Uterus (tissue), 4 donors: ENCODE measurements around the gene GRIK1. TPM values are rescaled to one million over a fixed set of nuclear protein-coding genes. Genes with fewer than 3 reads are reported as not detected.
"Not testable (repeated sequence)": the region's sequence is repeated elsewhere in the genome, so short reads cannot be mapped to it uniquely, and the experiment has no call there.

Source experiments
- DNase-seq, 2 donors: peaks; one replicate each; pipeline ENCODE4 v3.0.0-alpha.2; 2019 to 2020
- H3K27ac ChIP-seq, 2 donors: fragments of 200-600 bp; sonication (generic); 1 replicate in 1 of 2; 2 replicates in 1 of 2; pipeline ENCODE4 v1.5.1; 2016 to 2018
- H3K27me3 ChIP-seq, 2 donors: fragments of 200-600 bp; sonication (generic); one replicate each; pipeline ENCODE4 v1.5.1; 2018 to 2019; ENCODE audit warnings: control low read depth in 1 of 2
- H3K36me3 ChIP-seq, 2 donors: fragments of 200-600 bp; sonication (generic); one replicate each; pipeline ENCODE4 v1.5.1; 2019; ENCODE audit warnings: control low read depth in 1 of 2
- H3K4me1 ChIP-seq, 2 donors: fragments of 200-600 bp; sonication (generic); one replicate each; pipeline ENCODE4 v1.5.1; 2018 to 2019; ENCODE audit warnings: control low read depth in 1 of 2
- H3K4me3 ChIP-seq, 2 donors: fragments of 200-600 bp; sonication (generic); 1 replicate in 1 of 2; 2 replicates in 1 of 2; pipeline ENCODE4 v1.5.1; 2018 to 2019; ENCODE audit warnings: mild to moderate bottlenecking in 1 of 2
- H3K9me3 ChIP-seq, 2 donors: fragments of 200-600 bp; sonication (generic); one replicate each; pipeline ENCODE4 v1.5.1; 2019; ENCODE audit warnings: control low read depth in 1 of 2
- POLR2A ChIP-seq, 2 donors: fragments of 450-650 bp; IDR thresholded peaks; one replicate each; pipeline ENCODE4 v1.6.1; 2016; ENCODE audit warnings: antibody characterized with exemption in 2 of 2, mild to moderate bottlenecking in 1 of 2, moderate library complexity in 1 of 2
- intact Hi-C: fragments of 100-400 bp; cut with DNase I; formaldehyde crosslinking; loops from one replicate; pipeline ENCODE4 v1.15.1; 2023; ENCODE audit warnings: low total_unique reads
- total RNA-seq, 4 donors: library from RNA; depleted of rRNA in 3 of 4; stranded (reverse); fragments of >200 nt in 3 of 4; gene quantifications; one replicate each; pipeline versions ENCODE4 v1.1.0 to v1.2.4, GENCODE V29; 2014 to 2023
- TF ChIP-seq, protein P1 (sequence below), 4 experiments: fragments of 200-600 bp in 2 of 4; fragments of 450-650 bp in 2 of 4; sonication (generic) in 2 of 4; IDR thresholded peaks; one replicate each; pipeline ENCODE4 v1.5.1; 2016 to 2019; ENCODE audit warnings: antibody characterized with exemption in 4 of 4, mild to moderate bottlenecking in 2 of 4, moderate library complexity in 1 of 4
- donor health status: DM: yes; HTN: yes; CAD: no.

The GRIK1 gene
- total RNA-seq, 4 donors from 2014 or later, result 0.12 to 4.1 TPM; not detected in 2

DNA sequence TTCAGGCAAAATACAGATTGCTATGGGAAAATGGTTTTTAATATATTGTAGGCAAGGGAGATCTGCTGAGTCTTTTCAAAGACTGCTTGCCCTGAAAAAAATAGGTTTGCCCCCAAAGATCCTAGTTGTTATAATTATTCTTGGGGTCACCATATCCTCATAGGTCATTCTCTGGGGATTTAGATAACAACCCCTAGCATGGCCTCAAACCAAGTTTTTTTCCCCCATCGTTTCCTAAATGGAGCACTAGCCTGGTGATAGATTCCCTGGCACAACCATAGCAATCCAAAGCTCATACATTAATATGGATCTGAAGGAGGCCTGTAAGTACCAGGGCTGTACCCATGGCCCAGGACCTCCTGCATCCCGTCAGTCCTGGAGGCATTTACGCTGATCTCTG is 325.9 kb downstream of the GRIK1 start:
- no peak for DNase-seq
- intact Hi-C loops, result no loop called here
- no peaks in the 10 kb centered on the region for H3K4me1 ChIP-seq
- no peaks in the 10 kb centered on the region for H3K9me3 ChIP-seq
- H3K4me3 ChIP-seq, result no peak overlapping the region
- H3K27me3 ChIP-seq, result no peaks in the 10 kb centered on the region
- no peak overlapping the region for H3K27ac ChIP-seq
- no peaks in the 10 kb centered on the region for H3K36me3 ChIP-seq
- no peak for TF ChIP-seq POLR2A (IDR thresholded peaks at IDR 0.05)
- TF ChIP-seq, protein P1, sequence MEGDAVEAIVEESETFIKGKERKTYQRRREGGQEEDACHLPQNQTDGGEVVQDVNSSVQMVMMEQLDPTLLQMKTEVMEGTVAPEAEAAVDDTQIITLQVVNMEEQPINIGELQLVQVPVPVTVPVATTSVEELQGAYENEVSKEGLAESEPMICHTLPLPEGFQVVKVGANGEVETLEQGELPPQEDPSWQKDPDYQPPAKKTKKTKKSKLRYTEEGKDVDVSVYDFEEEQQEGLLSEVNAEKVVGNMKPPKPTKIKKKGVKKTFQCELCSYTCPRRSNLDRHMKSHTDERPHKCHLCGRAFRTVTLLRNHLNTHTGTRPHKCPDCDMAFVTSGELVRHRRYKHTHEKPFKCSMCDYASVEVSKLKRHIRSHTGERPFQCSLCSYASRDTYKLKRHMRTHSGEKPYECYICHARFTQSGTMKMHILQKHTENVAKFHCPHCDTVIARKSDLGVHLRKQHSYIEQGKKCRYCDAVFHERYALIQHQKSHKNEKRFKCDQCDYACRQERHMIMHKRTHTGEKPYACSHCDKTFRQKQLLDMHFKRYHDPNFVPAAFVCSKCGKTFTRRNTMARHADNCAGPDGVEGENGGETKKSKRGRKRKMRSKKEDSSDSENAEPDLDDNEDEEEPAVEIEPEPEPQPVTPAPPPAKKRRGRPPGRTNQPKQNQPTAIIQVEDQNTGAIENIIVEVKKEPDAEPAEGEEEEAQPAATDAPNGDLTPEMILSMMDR (IDR thresholded peaks at IDR 0.05), result no peak

DNA sequence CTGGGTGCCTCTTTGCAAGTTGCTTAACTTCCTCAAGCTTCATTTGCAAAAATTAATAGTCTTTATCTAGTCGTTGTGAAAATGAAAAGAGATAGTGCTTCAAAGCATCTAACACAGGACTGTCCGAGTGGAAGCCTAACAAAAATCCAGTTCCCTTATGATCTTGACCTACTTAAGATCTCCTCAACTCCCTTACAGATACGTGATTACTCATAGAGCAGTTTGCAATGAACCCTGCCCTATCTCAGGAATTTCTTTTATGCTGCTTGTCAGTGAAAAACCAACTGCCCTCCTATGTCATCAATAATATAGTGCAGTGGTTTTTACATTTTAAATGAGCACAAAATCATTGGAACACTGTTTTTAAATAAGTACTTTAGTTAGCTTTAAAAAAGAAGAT is 326.8 kb downstream of the GRIK1 start:
- no peaks in the 10 kb centered on the region for H3K9me3 ChIP-seq
- no peak overlapping the region for H3K27ac ChIP-seq
- H3K36me3 ChIP-seq, result no peaks in the 10 kb centered on the region
- intact Hi-C loops, result no loop called here
- no peak for TF ChIP-seq POLR2A (IDR thresholded peaks at IDR 0.05)
- TF ChIP-seq, protein P1 (IDR thresholded peaks at IDR 0.05), result no peak
- no peaks in the 10 kb centered on the region for H3K4me1 ChIP-seq
- DNase-seq, result no peak
- no peaks in the 10 kb centered on the region for H3K27me3 ChIP-seq
- no peak overlapping the region for H3K4me3 ChIP-seq

GRCh38 chr21:29610779-29611360 is 328.9 kb downstream of the GRIK1 start:
- TF ChIP-seq POLR2A (IDR thresholded peaks at IDR 0.05), result no peak
- TF ChIP-seq, protein P1 (IDR thresholded peaks at IDR 0.05), result no peak
- Histone ChIP-seq H3K4me1 (no peaks in the 10 kb centered on the region), H3K27me3 (no peaks in the 10 kb centered on the region), H3K4me3 (no peak overlapping the region), H3K27ac (no peak overlapping the region), H3K9me3 (no peaks in the 10 kb centered on the region), H3K36me3 (no peaks in the 10 kb centered on the region)
- no peak for DNase-seq
- intact Hi-C loops, result no loop called here

GRCh38 chr21:29606613-29607012 is 333.2 kb downstream of the GRIK1 start:
- DNase-seq, result no peak
- intact Hi-C loops, result no loop called here
- Histone ChIP-seq H3K27me3 (no peaks in the 10 kb centered on the region), H3K36me3 (no peaks in the 10 kb centered on the region), H3K4me3 (no peak overlapping the region), H3K9me3 (no peaks in the 10 kb centered on the region), H3K27ac (no peak overlapping the region), H3K4me1 (no peaks in the 10 kb centered on the region)
- TF ChIP-seq, protein P1 (IDR thresholded peaks at IDR 0.05), result no peak
- no peak for TF ChIP-seq POLR2A (IDR thresholded peaks at IDR 0.05)

GRCh38 chr21:29605219-29605618 is 334.6 kb downstream of the GRIK1 start:
- H3K27me3 ChIP-seq, H3K4me3 ChIP-seq, H3K9me3 ChIP-seq, H3K4me1 ChIP-seq, intact Hi-C loops, H3K36me3 ChIP-seq, DNase-seq, H3K27ac ChIP-seq: not testable (repeated sequence)

DNA sequence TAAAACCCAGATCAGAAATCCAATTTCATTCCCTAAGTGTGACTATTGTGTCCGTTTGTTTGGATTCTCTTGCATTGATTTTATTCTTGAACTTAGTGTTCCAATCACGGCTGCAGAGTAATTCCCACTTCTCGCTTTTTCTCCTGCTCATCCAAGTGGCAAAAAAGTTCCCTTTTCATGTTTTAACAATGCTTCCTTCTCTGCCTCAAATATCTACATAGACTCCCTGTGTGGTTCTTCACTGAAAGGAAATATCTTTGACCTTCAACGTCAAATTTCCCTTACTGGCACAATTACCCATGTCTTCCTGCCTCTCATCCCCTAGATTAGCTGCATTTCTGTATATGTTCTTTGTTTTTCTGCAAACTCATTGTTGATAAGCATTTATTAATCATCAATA is 335.7 kb downstream of the GRIK1 start:
- no peaks in the 10 kb centered on the region for H3K4me1 ChIP-seq
- H3K27me3 ChIP-seq, result no peaks in the 10 kb centered on the region
- no peaks in the 10 kb centered on the region for H3K9me3 ChIP-seq
- no peaks in the 10 kb centered on the region for H3K36me3 ChIP-seq
- DNase-seq, result no peak
- intact Hi-C loops, result no loop called here
- H3K4me3 ChIP-seq, result no peak overlapping the region
- TF ChIP-seq, protein P1 (IDR thresholded peaks at IDR 0.05), result no peak
- TF ChIP-seq POLR2A (IDR thresholded peaks at IDR 0.05), result no peak
- no peak overlapping the region for H3K27ac ChIP-seq
